Prostate gland (tissue), 2 donors: Measurements from ENCODE around the gene PPP4C. TPM values are rescaled to one million over a fixed set of nuclear protein-coding genes. Genes with fewer than 3 reads are reported as not detected.

Experiments
- DNase-seq: peaks from one replicate; pipeline ENCODE4 v3.0.0-alpha.2; 2019; ENCODE audit warnings: low spot score
- H3K27ac ChIP-seq, 2 donors: fragments of 200-600 bp; sonication (generic); 2 replicates each; pipeline ENCODE4 v1.5.1; 2017 to 2019
- H3K27me3 ChIP-seq: fragments of 200-600 bp; sonication (generic); replicated peaks from 2 replicates; pipeline ENCODE4 v1.5.1; 2019; ENCODE audit not compliant: insufficient read depth
- H3K36me3 ChIP-seq, 2 donors: fragments of 200-600 bp; sonication (generic); 1 replicate in 1 of 2; 2 replicates in 1 of 2; pipeline versions ENCODE4 v1.5.1 to v1.8.1; 2017 to 2019
- H3K4me1 ChIP-seq: fragments of 200-600 bp; sonication (generic); replicated peaks from 2 replicates; pipeline ENCODE4 v1.5.1; 2019
- H3K4me3 ChIP-seq, 2 donors: fragments of 200-600 bp; sonication (generic); 2 replicates each; pipeline ENCODE4 v1.5.1; 2017 to 2019
- H3K9me3 ChIP-seq: fragments of 200-600 bp; sonication (generic); 2 replicates; pipeline ENCODE4 v1.5.1; 2017
- POLR2A ChIP-seq: fragments of 450-650 bp; IDR thresholded peaks from one replicate; pipeline ENCODE4 v1.6.1; 2016; ENCODE audit warnings: antibody characterized with exemption, mild to moderate bottlenecking
- POLR2AphosphoS5 ChIP-seq: sonication (generic); formaldehyde crosslinking; IDR thresholded peaks from one replicate; pipeline ENCODE4 v1.6.1; 2017; ENCODE audit warnings: antibody characterized with exemption
- WGBS: methylation state at CpG from one replicate; pipeline ENCODE4 v1.1.5; 2018; 5-methylcytosine and 5-hydroxymethylcytosine counted together
- intact Hi-C: fragments of 100-400 bp; cut with DNase I; formaldehyde crosslinking; loops from one replicate; pipeline ENCODE4 v1.14.2; 2022
- total RNA-seq, 2 donors: library from RNA; depleted of rRNA; stranded (reverse); fragments of >200 nt; gene quantifications; one replicate each; pipeline ENCODE4 v1.1.0, GENCODE V29; 2016
- TF ChIP-seq, protein P1 (sequence below), 4 experiments: fragments of 200-600 bp in 2 of 4; fragments of 450-650 bp in 2 of 4; sonication (generic) in 2 of 4; IDR thresholded peaks; 1 replicate in 3 of 4; 2 replicates in 1 of 4; pipeline ENCODE4 v1.5.1; 2016 to 2019; ENCODE audit warnings: antibody characterized with exemption in 4 of 4, mild to moderate bottlenecking in 2 of 4, moderate library complexity in 2 of 4

Gene PPP4C
- total RNA-seq, 2 donors from 2014 or later = 67.8 to 85.4 TPM

DNA sequence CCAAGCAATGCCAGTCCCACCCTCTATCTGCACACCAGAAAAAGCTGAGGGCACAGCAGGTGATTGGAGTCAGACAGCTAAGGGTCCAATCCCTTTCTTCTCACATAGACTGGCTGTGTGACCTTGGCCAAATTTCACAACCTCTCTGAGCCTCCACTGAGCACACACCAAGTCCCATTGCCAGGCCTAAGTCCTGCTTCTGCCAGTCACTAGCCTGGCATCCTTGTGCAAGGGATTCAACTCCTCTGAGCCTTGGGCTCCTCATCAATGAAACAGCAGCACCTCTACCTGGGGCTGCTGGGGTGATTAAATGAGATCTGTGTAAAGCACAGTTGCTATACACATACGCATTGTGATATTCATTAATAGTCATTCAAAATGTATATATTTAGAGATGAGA lies 29.2 kb upstream of the PPP4C start:
- Histone ChIP-seq H3K27ac (no peak overlapping the region), H3K4me1 (no peaks in the 10 kb centered on the region), H3K9me3 (no peaks in the 10 kb centered on the region), H3K36me3 (no peaks in the 10 kb centered on the region), H3K4me3 (no peak overlapping the region), H3K27me3 (no peaks in the 10 kb centered on the region)
- DNase-seq = no peak
- WGBS = 100% methylated on average over 1 of the region's 1 CpG
- TF ChIP-seq POLR2A (no peak), POLR2AphosphoS5 (no peak)
- TF ChIP-seq, protein P1, sequence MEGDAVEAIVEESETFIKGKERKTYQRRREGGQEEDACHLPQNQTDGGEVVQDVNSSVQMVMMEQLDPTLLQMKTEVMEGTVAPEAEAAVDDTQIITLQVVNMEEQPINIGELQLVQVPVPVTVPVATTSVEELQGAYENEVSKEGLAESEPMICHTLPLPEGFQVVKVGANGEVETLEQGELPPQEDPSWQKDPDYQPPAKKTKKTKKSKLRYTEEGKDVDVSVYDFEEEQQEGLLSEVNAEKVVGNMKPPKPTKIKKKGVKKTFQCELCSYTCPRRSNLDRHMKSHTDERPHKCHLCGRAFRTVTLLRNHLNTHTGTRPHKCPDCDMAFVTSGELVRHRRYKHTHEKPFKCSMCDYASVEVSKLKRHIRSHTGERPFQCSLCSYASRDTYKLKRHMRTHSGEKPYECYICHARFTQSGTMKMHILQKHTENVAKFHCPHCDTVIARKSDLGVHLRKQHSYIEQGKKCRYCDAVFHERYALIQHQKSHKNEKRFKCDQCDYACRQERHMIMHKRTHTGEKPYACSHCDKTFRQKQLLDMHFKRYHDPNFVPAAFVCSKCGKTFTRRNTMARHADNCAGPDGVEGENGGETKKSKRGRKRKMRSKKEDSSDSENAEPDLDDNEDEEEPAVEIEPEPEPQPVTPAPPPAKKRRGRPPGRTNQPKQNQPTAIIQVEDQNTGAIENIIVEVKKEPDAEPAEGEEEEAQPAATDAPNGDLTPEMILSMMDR (IDR thresholded peaks at IDR 0.05) = no peak
- intact Hi-C loops = no loop called here

DNA sequence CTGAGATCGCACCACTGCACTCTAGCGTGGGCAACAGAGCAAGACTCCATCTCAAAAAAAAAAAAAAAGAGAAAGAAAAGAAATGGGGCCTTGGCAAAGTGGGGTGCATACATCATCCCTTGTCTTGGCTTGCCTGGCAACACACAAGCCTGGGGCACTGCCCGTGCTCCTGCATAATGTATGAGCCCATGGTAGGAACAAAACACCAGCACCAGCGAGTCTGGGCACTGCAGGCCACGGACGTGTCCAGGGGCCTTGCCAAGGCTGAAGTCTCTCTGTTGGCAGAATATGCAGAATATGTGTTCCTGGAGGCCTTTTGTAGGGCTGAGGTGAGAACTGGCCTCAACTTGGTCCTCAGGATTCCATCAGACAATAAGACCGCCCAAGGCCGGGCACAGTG lies 25.9 kb upstream of the PPP4C start:
- Histone ChIP-seq H3K4me3 (no peak overlapping the region), H3K36me3 (no peaks in the 10 kb centered on the region), H3K27ac (no peak overlapping the region), H3K27me3 (no peaks in the 10 kb centered on the region), H3K9me3 (no peaks in the 10 kb centered on the region), H3K4me1 (peaks cover 4% of the 10 kb centered on the region)
- intact Hi-C loops = no loop called here
- DNase-seq = no peak
- TF ChIP-seq, protein P1 (IDR thresholded peaks at IDR 0.05) = no peak
- TF ChIP-seq POLR2A = no peak
- TF ChIP-seq POLR2AphosphoS5 = no peak
- 82% methylated on average over 7 of the region's 8 CpGs for WGBS

DNA sequence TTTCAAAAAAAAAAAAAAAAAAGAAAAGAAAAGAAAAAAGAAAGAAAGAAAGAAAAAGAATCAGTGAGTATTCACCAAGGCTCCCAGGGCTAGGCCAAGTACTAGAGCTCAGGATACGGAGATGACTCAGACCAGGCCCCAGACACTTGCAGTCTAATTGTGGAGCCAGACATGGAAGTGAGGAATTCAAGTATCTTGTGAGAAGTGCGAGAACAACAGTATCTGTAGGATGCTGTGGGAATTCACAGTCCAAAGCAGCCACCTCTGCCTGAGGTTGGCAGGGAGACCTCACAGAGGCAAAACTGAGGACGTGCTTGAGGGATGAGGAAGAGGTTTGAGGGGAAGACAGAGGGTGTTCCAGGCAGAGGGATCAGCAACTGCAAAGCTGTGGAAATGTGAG lies 24.3 kb upstream of the PPP4C start:
- WGBS = 89% methylated on average over 3 of the region's 3 CpGs
- no peak overlapping the region for H3K4me3 ChIP-seq
- no peaks in the 10 kb centered on the region for H3K27me3 ChIP-seq
- TF ChIP-seq, protein P1 (IDR thresholded peaks at IDR 0.05) = no peak
- intact Hi-C loops = no loop called here
- no peak for DNase-seq
- H3K36me3 ChIP-seq = no peaks in the 10 kb centered on the region
- no peak overlapping the region for H3K27ac ChIP-seq
- H3K4me1 ChIP-seq = peaks cover 4% of the 10 kb centered on the region
- no peaks in the 10 kb centered on the region for H3K9me3 ChIP-seq

DNA sequence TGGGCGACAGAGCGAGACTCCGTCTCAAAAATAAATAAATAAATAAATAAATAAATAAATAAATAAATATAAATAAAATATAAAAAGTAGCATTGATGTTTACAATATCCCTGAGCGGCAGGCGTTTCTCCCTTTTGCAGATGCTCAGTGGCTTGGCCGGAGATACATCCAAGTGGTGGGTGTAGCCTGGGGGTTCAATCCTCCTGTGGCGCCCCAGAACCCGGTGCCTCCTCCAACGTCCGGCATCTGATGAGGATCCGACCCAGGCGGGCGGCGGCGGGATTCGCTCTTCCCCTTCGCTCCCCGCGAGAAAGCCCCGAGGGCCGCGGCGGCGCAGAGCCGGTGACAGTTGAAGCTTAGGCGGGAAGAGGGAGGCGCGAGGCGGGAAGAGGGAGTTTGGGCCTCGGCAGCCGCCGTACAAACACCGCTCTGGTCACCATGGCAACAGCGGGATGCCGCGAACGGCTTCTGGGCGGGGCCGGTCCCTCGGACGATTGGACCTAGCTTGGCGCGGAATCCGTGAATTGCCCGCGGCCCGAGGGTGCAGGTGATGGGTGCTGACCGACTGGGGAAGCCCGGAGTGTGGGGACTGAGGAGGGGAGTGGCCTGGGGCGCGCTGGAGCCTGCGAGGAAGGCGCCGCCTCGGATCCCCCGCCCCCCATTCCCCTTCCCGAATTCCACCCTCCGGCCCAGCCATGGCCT lies 23.0 kb upstream of the PPP4C start:
- peak; percentile 86 for DNase-seq

More for the DNA sequence above, 23.0 kb upstream of the PPP4C start:
- TF ChIP-seq POLR2A = peak; percentile 43
- TF ChIP-seq, protein P1 (IDR thresholded peaks at IDR 0.05) = no peak
- TF ChIP-seq POLR2AphosphoS5 = peak; percentile 95
- H3K27me3 ChIP-seq = no peaks in the 10 kb centered on the region
- H3K4me3 ChIP-seq = peak overlapping the region; percentile 52 to 65
- H3K27ac ChIP-seq = peak overlapping the region in 1 of 2 donors; percentile 2
- 6% methylated on average over 46 of the region's 58 CpGs for WGBS
- H3K36me3 ChIP-seq = no peaks in the 10 kb centered on the region
- intact Hi-C loops = no loop called here
- no peaks in the 10 kb centered on the region for H3K9me3 ChIP-seq
- H3K4me1 ChIP-seq = peaks cover 4% of the 10 kb centered on the region
